ENCODE results near the gene SHH. TPM values are rescaled to one million over a fixed set of nuclear protein-coding genes. Genes with fewer than 3 reads are reported as not detected.

Gene SHH
- total RNA-seq (2016; rRNA removed; fragmentation: Illumina TruSeq; extraction: Trizol) (1.7 and 1.9 TPM in 2 replicates), polyA plus RNA-seq (2011; rRNA removed) (3.4 and 4.9 TPM in 2 replicates), polyA minus RNA-seq (2011; rRNA and poly(A)+ RNA removed; ENCODE audit: low replicate concordance) (9.0 TPM in 1 of 2 replicates, not detected in the other), Bru-seq, nascent RNA (percentile 40 among the genes with signal in this experiment), BruChase-seq, experiment 1, labeled RNA remaining after a 6-hour chase (percentile 60 among the genes with signal in this experiment), BruChase-seq, experiment 2, labeled RNA remaining after a 2-hour chase (percentile 53 among the genes with signal in this experiment)
- total RNA-seq (2016; cell fraction: cytosol; rRNA removed; fragmentation: Illumina TruSeq; extraction: Trizol; ENCODE audit: low read depth): 0.10 and 0.53 TPM in 2 replicates
- total RNA-seq (2016; cell fraction: insoluble cytoplasmic fraction; rRNA removed; fragmentation: Illumina TruSeq; extraction: Trizol): 1.3 and 2.2 TPM in 2 replicates
- 0.80 and 1.6 TPM in 2 replicates for total RNA-seq (2016; cell fraction: membrane; rRNA removed; fragmentation: Illumina TruSeq; extraction: Trizol)
- 1.3 TPM in 2 replicates for total RNA-seq (2016; cell fraction: nucleus; rRNA removed; fragmentation: Illumina TruSeq; extraction: Trizol)
- 1.9 and 3.3 TPM in 2 replicates for polyA plus RNA-seq (2011; cell fraction: cytosol; rRNA removed)
- polyA plus RNA-seq (2011; cell fraction: nucleus; rRNA removed): 12.2 and 16.4 TPM in 2 replicates
- 3.5 and 6.3 TPM in 2 replicates for polyA plus RNA-seq (2012)
- 0.17 TPM in 2 replicates for polyA plus RNA-seq (2016; cell fraction: cytosol; fragmentation: Illumina TruSeq; extraction: Trizol; ENCODE audit: low read depth)
- 1.8 and 2.1 TPM in 2 replicates for polyA plus RNA-seq (2016; cell fraction: insoluble cytoplasmic fraction; fragmentation: Illumina TruSeq; extraction: Trizol; ENCODE audit: low read depth)
- polyA plus RNA-seq (2016; cell fraction: membrane; fragmentation: Illumina TruSeq; extraction: Trizol; ENCODE audit: low read depth): 0.12 and 0.47 TPM in 2 replicates
- polyA plus RNA-seq (2016; cell fraction: nucleus; fragmentation: Illumina TruSeq; extraction: Trizol; ENCODE audit: insufficient read depth, low read depth): 3.9 and 4.1 TPM in 2 replicates
- 4.0 and 5.5 TPM in 2 replicates for polyA minus RNA-seq (2011; cell fraction: cytosol; rRNA and poly(A)+ RNA removed)
- polyA minus RNA-seq (2011; cell fraction: nucleus; rRNA and poly(A)+ RNA removed): 4.5 and 5.2 TPM in 2 replicates
- long read RNA-seq, experiment 1, partial matches to known transcripts: 0 of 1 reads
- long read RNA-seq, experiment 1, other reads (novel, unspliced or antisense): 1 of 1 reads
- long read RNA-seq, experiment 2, partial matches to known transcripts: 0 of 7 reads
- long read RNA-seq, experiment 2, other reads (novel, unspliced or antisense): 7 of 7 reads

DNA sequence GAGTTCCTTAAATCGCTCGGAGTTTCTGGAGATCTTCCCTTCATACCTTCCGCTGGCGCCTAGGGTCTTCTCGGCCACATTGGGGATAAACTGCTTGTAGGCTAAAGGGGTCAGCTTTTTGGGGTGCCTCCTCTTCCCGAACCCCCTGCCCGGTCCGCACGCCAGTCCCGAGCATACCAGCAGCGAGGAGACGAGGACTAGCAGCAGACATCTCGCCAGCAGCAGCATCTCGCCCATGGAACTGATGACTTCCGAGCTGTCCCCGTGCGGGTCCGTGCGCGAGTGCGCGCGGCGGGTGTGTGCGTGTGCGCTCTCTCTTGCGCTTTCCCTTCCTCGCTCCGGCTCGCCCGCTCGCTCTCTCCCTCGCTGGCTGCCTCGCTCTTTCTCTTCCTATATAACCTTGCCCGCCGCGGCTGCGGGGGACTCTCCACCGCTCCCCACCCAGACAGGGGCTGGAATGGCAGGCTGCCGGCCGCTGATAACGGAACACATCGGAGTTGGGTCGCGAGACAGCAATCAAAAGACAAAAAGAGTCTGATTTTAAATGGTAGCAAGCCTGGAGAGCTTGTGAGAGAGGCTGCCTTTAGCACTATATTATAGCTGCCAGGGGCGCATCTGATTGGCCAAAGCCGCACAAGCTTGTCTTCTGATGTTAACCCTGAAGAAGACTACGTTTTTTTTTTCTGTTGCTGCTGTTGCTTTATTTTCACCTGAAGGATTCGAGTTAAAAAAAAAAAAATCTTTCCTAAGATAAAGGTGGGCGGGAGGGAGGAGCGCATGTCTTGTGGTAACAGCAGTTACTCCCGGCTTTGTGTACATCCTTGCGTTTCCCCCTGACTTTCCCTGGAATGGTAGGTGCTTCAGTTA lies at the start of gene SHH:
Gene SHH, minus strand, starts transcription at position 569 of the 867 bp plus-strand sequence. Its CDS starts 341 bp downstream, at position 228.
- FAIRE-seq: no peak
- H3K9me3 ChIP-seq (ENCODE audit: low read length): no peaks in the 10 kb centered on the region
- BruUV-seq (replicated peaks): no TSS peak
- H4K20me1 ChIP-seq (ENCODE audit: insufficient read depth, low read length): peaks cover 5% of the 10 kb centered on the region; the same call in 1 of the 2 replicates
- intact Hi-C loops (cut with micrococcal nuclease; ENCODE audit: unreplicated experiment) (loop anchor here (5.0 kb wide), 2 partner anchors 660 to 1005 kb away; no protein-coding TSS in a partner anchor), in situ Hi-C loops (cut with HindIII; ENCODE audit: extremely low pct_ligation_motif_present, low pct_unique_long_range_greater_than_20kb) (loop anchor here (5.0 to 25.0 kb wide), 3 partner anchors 153 to 825 kb away; partner anchors contain the start of gene RNF32)
- H3K27ac ChIP-seq (ENCODE audit: extremely low read length, insufficient read depth, low read length): no peak within 1 kb of the TSS
- H3K27me3 ChIP-seq (ENCODE audit: control insufficient read depth in 1 of 2, insufficient read depth in 2 of 2, low read length in 2 of 2): peaks cover 7 to 60% of the 10 kb centered on the region in 2 experiments; a peak in 4 of 5 replicates
- no peak for DNase-seq (ENCODE audit: low spot score)
- H3K4me1 ChIP-seq (ENCODE audit: insufficient read depth, low read length): peaks cover 53% of the 10 kb centered on the region
- H3K79me2 ChIP-seq (ENCODE audit: insufficient read depth, low read length): no peaks in the 10 kb centered on the region
- peak within 1 kb of the TSS; percentile 94 for H3K4me2 ChIP-seq (ENCODE audit: low read depth, low read length)
- ChIA-PET CTCF (ENCODE audit: low intra/inter-chr PET ratio, low total read pairs) (no interaction called here), POLR2A (interaction anchor here (2.4 kb wide), 1 partner anchor 150 kb away, joined by 14 read pairs; no protein-coding TSS in a partner anchor)
- no peak for ATAC-seq
- H3K9ac ChIP-seq (ENCODE audit: insufficient read depth, low read depth, low read length): no peak within 1 kb of the TSS
- H2AFZ ChIP-seq (ENCODE audit: low read length): no peak within 1 kb of the TSS
- peak within 1 kb of the TSS; percentile 36 to 61 (median 37); a peak in 5 of 6 replicates for H3K4me3 ChIP-seq (replicated peaks in 1 of 3; ENCODE audit: insufficient read depth in 1 of 3, low read depth in 2 of 3, low read length in 3 of 3)
- no peaks in the 10 kb centered on the region for H3K36me3 ChIP-seq (replicated peaks in 1 of 2; ENCODE audit: control insufficient read depth in 1 of 2, insufficient read depth in 2 of 2, low read length in 2 of 2)
- 10% methylated on average over 45 of the region's 53 CpGs for whole genome bisulfite sequencing (ENCODE audit: low lambda C conversion rate)
- TF ChIP-seq ZNF652 (CRISPR knock-in tag; IDR thresholded peaks at IDR 0.05; ENCODE audit: borderline replicate concordance, low read depth) (peak; percentile 53; the same call in 1 of the 2 replicates), AGO1 (IDR thresholded peaks at IDR 0.05; ENCODE audit: low read depth, low read length, poor library complexity, severe bottlenecking) (no peak), ZNF557 (CRISPR knock-in tag; IDR thresholded peaks at IDR 0.05) (no peak), CCAR2 (optimal IDR thresholded peaks at IDR 0.05; ENCODE audit: low read depth, low read length) (no peak), ZNF224 (CRISPR knock-in tag; IDR thresholded peaks at IDR 0.05) (no peak)
- TF ChIP-seq, protein P1, sequence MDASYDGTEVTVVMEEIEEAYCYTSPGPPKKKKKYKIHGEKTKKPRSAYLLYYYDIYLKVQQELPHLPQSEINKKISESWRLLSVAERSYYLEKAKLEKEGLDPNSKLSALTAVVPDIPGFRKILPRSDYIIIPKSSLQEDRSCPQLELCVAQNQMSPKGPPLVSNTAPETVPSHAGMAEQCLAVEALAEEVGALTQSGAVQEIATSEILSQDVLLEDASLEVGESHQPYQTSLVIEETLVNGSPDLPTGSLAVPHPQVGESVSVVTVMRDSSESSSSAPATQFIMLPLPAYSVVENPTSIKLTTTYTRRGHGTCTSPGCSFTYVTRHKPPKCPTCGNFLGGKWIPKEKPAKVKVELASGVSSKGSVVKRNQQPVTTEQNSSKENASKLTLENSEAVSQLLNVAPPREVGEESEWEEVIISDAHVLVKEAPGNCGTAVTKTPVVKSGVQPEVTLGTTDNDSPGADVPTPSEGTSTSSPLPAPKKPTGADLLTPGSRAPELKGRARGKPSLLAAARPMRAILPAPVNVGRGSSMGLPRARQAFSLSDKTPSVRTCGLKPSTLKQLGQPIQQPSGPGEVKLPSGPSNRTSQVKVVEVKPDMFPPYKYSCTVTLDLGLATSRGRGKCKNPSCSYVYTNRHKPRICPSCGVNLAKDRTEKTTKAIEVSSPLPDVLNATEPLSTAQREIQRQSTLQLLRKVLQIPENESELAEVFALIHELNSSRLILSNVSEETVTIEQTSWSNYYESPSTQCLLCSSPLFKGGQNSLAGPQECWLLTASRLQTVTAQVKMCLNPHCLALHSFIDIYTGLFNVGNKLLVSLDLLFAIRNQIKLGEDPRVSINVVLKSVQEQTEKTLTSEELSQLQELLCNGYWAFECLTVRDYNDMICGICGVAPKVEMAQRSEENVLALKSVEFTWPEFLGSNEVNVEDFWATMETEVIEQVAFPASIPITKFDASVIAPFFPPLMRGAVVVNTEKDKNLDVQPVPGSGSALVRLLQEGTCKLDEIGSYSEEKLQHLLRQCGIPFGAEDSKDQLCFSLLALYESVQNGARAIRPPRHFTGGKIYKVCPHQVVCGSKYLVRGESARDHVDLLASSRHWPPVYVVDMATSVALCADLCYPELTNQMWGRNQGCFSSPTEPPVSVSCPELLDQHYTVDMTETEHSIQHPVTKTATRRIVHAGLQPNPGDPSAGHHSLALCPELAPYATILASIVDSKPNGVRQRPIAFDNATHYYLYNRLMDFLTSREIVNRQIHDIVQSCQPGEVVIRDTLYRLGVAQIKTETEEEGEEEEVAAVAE (CRISPR knock-in tag; IDR thresholded peaks at IDR 0.05; ENCODE audit: borderline replicate concordance): no peak
- TF ChIP-seq, protein P2, sequence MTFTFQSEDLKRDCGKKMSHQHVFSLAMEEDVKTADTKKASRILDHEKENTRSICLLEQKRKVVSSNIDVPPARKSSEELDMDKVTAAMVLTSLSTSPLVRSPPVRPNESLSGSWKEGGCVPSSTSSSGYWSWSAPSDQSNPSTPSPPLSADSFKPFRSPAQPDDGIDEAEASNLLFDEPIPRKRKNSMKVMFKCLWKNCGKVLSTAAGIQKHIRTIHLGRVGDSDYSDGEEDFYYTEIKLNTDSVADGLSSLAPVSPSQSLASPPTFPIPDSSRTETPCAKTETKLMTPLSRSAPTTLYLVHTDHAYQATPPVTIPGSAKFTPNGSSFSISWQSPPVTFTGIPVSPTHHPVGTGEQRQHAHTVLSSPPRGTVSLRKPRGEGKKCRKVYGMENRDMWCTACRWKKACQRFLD (CRISPR knock-in tag; IDR thresholded peaks at IDR 0.05; ENCODE audit: borderline replicate concordance): no peak

All from HepG2 (cell line).